Stimulated activated naive CD8-positive, alpha-beta T cell treated with anti-CD3 and anti-CD28 coated beads, Interleukin-15, Interleukin-2, amounts not matched to agents 100 U/mL and 50 U/mL, for 24 hours (primary cell): ENCODE results near the gene COPS3.

ENCODE experiments used
- ATAC-seq: fragments of 150-1000 bp; cut with Tn5 transposase; one replicate; pipeline ENCODE4 v1.10.0; 2021
- DNase-seq: peaks from one replicate; pipeline ENCODE4 v3.0.0; 2021

Gene COPS3

DNA sequence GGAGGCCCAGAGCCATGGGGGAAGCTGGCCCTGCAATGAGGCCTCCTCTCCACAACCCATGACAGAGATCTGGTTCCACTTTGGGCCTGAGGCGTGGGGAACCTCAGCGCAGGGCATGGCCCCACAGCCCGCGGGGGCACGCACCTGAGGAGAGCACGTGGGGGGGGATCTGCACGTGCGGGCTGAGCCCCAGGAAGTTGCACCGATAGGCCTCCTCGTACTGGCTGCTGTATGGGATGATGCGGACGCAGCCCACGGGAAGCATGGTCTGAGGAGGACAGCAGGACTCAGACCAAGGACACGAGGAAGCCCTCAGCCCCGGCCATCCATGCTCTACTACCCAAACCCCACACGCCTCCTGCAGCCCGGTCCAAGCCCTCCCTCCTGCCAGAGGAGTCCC lies 64.8 kb downstream of the COPS3 start:
- DNase-seq (no peak), ATAC-seq (no peak)

DNA sequence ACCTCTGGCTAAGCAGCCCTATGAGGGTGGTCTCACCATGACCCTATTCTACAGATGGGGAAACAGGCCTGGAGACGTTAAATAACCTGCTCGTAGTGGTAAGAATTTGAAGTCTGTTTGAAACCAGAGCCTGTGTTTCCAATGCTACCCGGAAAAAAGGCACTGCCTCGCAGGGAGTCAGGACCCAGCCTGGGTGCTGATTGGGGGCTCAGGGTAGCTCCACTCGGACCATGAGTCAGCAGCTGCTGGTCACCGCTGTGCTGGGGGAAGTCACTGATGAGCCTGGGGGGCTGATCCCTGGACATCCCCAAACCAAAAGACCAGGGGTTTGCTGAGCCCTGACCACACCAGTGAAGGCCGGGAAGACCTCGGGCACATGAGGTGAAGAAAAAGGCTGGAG lies 65.5 kb downstream of the COPS3 start:
- ATAC-seq (no peak), DNase-seq (no peak)

DNA sequence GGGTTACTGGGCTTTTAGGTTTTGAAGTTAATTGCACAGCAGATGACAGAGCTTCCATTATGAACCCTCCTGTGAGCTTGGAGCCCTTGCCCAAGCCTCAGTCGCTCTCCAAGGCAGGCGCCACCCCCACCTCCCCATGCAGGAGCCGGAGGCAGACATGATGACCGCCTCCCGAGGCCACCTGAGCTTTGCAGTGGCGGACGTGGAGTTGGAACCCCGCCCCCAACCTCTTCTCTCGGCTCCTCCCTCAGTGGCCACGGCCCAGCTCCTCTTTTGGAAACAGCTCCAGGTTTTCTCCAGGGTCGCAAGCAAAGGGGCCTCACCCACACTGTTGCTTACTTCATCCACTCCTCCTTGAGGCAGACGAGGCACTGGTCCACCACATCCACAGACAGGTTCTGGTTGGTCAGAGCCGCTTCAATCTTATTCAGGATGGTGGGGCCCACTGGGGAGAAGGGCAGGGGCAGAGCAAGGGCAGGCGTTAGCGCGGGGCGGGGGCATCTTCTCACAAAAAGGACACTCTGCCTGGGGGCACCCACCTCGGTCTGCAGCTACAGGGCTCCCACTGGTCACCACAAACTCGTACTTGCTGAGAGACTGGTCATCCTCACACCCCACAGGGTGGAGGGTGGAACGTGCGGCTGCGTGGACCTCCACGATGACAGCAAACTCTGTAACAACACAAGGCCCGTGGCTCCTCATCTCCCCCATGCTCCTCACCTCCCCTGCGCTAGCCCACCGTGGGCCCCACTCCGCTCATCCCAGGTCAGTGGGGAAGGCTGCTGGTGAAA lies 66.2 kb downstream of the COPS3 start:
- ATAC-seq (no peak), DNase-seq (no peak)

DNA sequence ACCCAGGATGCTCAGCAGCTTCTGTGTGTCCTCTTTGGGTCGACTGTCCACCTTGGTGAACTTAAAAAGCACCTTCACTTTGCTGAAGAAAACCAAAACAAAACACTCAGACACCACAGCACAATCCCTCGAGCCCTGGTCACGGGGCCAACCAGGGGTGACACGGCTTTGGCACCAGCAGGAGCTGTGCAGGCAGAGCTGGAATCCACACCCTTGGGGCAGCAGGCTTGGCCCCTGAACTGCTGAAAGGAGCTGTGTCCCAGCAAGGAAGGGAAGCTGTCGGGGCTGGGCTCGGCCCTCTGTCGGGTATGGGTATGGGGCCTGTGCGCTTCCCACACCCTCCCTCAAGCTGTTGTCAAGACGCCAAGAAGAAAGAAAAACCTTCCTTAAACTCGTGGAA lies 67.3 kb downstream of the COPS3 start:
- no peak for ATAC-seq

DNA sequence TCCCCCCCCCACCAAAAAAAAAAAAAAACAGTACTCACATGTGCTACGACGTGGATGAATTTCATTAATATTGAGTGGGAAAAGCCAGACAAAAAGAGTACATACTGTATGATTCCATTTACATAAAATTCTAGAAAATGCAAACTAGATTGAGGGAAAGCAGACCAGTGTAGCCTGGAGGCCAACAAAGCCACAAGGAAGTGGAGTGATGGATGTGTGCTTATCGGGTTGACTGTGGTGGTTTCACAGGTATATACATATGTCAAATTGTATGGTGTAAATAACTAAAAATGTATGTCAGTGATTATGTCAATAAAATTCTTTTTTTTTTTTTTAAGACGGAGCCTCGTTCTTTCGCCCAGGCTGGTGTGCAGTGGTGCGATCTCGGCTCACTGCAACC lies 73.0 kb downstream of the COPS3 start:
- DNase-seq, result no peak
- ATAC-seq, result no peak

More for the DNA sequence above, 67.3 kb downstream of the COPS3 start:
- no peak for DNase-seq

DNA sequence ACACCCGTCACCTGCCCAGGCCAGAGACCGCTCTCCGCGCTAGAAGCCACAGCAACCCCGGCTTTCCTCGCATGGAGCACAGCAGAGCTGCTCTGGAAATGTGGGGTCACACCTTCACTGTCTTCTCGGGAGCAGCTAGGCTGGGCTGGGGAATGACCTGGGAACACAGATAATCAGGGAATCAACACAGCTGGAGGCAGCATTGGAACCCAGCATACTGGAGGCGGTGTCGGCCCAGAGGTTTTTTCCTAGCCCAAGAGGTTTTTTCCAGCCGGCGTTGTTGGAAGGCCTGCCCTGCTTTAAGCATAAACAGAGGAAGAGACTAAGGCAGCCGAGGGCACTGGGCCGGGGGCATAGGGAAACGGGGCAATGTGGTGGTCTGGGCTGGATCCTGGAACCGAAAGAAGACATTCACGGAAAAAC lies 74.1 kb downstream of the COPS3 start:
- ATAC-seq, result no peak
- no peak for DNase-seq

DNA sequence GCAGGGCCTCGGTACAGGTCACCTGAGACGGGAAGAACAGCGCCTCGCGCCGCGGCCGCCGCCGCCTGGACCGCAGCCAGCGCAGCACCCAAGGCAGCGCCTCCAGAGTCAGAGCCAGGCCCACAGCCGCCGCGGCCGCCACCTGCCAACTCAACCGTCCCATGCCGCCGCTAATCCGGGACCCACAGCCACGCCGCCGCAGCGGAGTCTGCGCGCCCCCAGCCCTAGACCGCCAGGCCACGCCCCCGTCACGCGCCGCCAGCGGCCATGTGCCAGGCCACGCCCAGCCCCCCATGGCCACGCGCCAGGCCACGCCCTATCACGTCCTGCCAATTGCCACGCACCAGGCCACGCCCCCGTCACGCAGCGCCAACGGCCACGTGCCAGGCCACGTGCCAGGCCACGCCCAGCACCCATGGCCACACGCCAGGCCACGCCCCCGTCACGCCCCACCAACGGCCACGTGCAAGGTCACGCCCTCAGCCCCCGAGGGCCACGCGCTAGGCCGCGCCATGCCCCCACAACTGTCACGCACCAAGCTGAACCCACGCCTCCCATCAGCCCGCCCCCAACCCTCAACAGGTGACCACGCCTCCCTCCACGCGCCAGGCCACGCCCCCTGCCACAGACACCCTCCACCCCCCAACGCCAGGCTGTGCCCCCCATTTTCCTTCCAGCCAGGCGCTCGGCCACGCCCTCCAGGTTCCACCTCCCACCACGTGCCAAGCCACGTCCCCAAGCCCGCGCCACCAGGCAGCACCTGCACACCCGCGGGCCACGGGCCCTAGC lies 74.7 kb downstream of the COPS3 start, which contains the start of gene PLD6:
PLD6 (minus strand) TSS at position 210 of the 789 bp plus-strand sequence; CDS start at position 163, 47 bp downstream.
- peak; percentile 74 for ATAC-seq
- peak; percentile 94 for DNase-seq

DNA sequence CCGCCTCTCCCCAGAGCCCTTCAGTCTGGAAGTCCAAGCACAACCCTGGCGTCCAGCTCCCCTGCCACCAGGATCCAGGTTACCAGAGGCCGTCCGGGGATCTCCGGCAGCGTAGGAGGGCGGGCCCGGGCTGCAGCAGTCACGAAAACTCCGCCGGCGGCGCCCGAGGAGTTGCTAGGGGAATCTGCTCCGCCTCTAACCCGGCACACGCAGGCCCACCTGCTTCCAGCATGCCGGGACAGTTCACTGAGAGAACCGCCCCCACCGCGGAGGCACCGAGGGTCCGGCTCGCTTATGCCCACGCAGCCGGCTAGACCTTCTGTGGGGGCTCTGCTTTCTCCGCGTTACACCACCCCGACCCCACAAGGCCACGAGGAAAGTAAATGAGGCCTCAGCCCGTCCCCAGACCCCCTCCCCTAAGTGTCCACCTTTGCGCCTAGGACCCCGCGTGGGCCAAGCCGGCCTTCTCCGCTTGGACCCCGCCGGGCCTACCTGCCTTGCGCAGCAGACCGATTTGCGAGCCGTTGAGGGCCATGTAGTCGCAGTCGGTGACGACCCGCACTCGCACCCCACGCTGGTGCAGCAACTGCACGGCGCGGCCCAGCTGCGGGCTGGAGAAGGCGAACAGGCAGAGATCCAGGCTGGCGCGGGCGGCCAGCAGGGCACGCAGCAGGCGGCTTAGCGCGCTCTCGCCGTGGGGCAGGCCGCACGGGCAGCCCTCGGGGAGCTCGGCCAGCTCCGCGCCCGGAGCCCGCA lies 75.5 kb downstream of the COPS3 start:
- ATAC-seq (peak; percentile 68), DNase-seq (peak; percentile 78)

DNA sequence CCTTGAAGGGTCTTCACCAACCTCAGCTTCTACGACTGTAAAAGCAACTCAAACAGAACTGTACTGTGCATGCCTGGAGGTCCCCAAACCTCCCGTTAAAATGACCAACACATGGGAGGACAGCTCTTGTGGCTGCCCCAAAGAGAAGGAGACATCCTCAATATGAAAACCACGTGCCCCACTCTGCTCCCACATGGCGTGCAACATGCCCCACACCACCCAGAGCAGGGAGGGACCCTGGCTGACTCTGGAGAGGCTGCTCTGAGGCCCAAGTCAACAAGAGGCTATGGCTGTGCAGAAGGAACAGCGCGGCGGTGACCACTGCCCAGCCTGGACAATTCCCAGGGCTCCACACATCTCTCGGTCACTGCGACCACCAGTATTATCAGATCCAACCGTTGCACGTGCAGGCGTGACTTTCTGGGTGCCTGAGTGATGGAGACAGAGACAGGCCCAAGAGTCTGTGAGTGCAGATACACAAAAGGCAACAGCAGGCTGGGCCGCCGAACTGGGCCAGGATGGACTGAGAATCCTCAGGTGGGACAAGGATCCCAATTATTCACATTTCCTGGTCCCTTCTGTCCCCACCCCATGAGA lies 76.3 kb downstream of the COPS3 start:
- ATAC-seq (no peak), DNase-seq (no peak)

DNA sequence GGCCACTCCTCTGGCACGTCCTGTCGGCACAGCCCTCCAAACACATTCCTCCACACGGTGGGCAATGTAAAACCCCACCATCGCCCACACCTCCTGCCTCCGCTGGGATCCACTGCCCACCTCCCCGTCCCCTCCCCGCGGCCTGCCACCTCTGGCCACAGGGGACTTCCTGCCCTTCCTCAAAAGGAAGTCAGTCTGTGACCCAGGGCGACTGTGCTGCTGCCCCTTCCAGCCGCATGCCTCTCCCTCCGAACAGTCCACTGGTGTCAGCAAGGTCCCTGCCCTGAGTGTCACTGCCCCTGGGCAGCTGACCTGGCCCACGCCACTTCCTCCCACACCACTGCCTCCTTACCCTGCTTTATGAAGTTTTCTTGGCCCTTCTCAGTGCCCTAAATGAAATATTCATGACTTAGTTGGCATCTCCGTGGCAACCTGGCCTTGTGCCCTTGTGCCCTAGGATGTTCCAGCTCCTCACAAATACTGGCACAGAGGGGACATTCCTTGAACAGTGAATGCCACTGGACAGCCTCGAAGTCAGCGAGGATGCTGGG lies 76.9 kb downstream of the COPS3 start:
- ATAC-seq (no peak), DNase-seq (peak; percentile 25)

DNA sequence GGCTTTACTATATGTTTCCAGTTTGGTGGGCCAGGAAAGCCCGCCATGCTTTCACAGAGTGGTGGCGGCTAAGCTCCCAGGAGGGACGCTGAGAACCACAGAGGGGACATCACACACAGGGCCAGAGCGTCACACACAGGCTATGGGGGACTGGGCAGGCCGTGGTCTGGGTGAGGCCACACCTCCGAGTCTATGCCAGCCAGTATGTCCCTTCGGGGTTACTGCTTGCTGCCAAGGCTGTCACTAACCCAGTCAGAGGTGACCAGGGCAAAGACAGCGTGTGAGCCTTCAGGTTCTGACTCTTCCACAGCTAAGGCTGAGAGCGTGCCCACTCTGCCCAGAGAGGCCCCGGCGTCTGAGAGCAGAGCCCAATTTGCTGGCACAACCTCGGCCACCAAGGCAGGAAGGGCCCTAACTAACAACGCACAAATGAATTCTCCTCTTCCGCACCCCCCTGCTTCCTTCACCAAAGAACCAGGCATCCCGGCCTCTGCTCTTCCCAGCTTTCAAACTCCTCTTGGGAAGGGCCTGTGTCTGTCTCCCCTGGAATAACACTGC lies 77.8 kb downstream of the COPS3 start:
- ATAC-seq, result no peak
- no peak for DNase-seq

DNA sequence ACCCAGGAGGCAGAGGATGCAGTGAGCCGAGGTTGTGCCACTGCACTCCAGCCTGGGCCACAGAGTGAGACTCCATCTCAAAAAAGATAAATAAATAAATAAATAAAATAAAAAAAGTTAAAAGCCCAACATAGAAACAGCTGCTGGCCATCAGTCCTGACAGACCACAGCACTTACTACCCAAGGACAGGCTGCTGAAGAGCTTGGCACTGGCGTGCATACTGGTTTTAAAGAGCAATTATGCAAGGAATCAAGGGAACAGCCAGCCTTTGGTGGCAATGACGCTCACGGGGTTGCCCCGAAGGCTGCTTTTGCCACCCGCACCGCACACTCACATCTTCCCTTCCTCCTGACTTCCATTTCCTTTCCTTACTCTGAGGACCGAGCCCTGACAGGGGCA lies 79.1 kb downstream of the COPS3 start:
- ATAC-seq (no peak), DNase-seq (no peak)

DNA sequence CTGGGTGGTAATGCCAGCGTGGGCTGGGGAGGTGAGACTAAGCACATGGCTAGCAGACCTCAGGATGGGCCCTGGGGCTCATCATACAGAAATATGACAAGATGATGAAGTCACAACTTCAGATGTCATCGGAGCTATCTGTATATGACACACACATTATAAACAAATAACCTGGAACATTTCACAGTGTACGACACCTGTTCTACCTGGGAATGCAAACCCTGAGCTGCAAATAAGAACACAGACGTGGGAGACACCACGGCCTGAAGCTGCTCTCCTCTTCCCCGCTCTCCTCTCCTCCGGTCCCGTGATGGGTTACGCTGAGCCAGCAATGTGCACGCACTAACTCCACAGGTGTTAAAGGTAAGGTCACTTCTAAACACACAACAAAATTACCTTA lies 79.8 kb downstream of the COPS3 start:
- no peak for ATAC-seq
- no peak for DNase-seq

DNA sequence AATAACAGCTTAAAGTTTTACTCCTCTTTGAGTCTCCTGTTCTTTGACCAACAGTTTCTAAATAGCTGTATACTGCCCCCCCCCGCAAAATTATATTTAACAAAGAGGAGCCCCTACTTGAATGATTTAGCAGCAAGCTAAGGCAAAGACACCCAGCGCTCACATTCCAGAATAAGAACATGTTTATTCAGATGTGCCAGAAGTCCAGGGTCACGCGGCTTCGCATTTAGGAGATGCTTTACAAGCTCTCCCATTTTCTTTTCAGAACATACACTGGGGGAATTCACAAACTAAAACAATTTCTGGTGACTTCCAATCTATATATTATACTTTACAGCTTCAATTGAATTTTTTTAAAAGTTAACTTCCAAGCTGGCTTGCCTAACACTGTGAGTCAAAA lies 80.2 kb downstream of the COPS3 start:
- DNase-seq (no peak), ATAC-seq (no peak)

DNA sequence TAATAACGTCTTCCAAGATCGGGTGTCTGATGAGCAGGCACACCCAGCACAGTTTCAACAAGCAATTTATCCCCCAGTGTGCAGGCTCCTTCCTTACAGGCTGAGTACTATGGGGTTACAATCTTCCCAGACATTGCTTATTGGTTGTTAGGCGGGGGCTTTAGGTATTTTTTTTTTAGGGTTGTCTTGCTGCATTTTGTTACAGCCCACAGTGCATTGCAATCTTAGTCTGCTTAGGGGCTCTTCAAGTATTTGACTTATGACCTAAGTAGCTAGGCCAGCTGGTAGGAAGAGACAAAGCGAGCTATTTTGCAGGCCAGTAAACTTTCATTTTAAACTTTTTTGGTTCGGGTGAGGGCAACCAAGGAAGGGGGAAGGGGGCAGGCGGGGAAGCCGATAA lies 80.7 kb downstream of the COPS3 start:
- ATAC-seq, result no peak

DNA sequence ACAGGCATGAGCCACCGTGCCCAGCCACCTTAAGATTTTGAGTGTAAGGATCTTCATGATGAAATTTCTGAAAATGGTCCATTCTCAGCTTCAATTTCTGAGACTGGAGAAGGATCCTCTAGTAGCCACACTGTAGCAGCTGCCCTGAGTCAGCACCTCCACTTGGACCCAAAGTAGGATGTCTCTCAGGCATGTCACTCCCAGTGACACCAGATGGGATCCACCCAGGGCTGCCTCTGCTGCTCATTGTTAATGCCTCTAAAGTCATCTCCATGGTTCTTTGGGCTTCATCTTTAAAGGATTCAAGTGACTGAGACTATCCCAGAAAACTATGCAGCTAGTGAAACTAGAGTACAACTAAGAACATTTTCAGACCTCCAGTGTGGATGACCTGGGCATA lies 82.8 kb downstream of the COPS3 start:
- no peak for ATAC-seq
- DNase-seq, result no peak

More for the DNA sequence above, 80.7 kb downstream of the COPS3 start:
- DNase-seq, result no peak

DNA sequence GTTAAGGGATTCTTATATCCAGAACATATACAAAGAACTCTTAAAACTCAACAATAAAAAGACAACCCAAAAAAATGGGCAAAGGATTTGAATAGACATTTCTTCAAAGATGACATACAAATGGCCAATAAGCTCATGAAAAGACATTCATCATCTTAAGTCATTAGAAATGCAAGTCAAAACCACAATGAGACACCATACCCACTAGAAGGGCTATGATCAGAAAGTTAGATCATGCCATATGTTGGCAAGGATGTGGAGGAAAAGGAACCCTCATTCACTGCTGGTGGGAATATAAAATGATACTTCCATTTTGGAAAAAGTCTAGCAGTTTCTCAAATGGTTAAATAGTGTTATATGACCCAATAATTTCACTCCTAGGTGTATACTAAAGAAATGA lies 84.3 kb downstream of the COPS3 start:
- no peak for ATAC-seq
- DNase-seq, result no peak
